A204.1 (cell line): ENCODE results near the gene PPP1R13B.

ENCODE experiments used
- FAIRE-seq: peaks from 2 replicates; lab custom pipeline; 2012; peaks lifted over from hg19 to GRCh38; lab: Jason Lieb, UNC

PPP1R13B gene

GRCh38 chr14:103775506-103775905 lies 71.9 kb downstream of the PPP1R13B start:
- FAIRE-seq: no peak

DNA sequence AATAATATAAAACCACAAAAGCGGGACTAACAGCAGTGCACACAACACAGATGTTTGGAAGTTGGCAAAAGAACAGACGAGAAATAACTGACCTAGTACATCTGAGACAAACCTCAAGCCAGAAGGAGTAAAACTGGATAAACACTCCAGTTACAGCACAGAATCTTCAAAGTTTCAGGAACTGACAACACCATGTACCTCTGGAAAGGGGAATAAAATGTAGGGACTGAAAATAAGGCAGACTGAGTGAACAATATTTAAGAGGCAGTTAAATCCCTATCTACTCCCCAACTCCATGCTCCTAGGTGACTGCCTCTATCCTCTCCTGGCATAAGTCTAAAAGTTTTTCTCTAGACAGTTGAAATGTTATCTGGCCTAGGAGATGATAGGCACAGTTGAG lies 73.9 kb downstream of the PPP1R13B start:
- no peak for FAIRE-seq

GRCh38 chr14:103772078-103772712 lies 75.2 kb downstream of the PPP1R13B start:
- FAIRE-seq: no peak

DNA sequence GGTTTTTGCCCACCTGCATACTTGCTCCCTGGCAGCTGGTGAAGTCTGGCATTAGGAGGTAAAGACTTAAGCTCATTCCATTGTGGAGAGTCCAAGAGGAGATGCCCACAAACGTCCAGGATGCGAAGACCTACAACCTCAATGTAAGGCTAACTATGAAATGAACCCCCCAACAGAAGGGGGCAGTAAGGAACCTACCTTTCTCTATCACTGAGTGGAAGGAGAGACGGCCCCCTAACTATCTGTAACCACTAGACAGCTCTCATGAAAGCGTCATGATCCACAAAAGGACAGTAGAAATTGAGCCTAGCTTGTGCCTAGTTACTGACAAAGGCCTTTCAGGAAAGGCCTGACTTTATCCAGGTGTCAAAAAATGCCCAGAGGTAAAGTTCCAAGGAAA lies 76.5 kb downstream of the PPP1R13B start:
- FAIRE-seq: no peak

- FAIRE-seq: no peak
Measured at GRCh38 chr14:103770500-103770899, 76.9 kb downstream of the PPP1R13B start.

- no peak for FAIRE-seq
Measured at GRCh38 chr14:103767336-103767894, 80.0 kb downstream of the PPP1R13B start.

DNA sequence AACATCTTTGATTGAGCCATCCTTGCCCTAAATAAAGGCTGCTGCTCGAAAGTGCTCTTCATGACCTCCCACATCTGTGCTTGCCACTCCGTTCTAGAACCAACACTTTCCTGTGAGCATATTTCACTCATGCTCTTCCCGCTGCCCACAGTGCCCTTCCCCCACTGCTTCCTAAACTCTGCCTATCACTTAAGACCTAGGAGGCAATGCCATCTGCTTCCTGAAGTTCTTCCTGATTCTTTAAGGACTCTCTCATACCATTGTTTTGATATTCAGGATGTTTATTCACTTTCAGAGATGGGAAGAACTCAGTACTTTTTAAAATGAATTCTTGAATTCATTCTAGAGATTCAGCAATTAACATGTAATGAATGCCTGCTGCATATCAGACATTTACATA lies 81.8 kb downstream of the PPP1R13B start:
- no peak for FAIRE-seq

DNA sequence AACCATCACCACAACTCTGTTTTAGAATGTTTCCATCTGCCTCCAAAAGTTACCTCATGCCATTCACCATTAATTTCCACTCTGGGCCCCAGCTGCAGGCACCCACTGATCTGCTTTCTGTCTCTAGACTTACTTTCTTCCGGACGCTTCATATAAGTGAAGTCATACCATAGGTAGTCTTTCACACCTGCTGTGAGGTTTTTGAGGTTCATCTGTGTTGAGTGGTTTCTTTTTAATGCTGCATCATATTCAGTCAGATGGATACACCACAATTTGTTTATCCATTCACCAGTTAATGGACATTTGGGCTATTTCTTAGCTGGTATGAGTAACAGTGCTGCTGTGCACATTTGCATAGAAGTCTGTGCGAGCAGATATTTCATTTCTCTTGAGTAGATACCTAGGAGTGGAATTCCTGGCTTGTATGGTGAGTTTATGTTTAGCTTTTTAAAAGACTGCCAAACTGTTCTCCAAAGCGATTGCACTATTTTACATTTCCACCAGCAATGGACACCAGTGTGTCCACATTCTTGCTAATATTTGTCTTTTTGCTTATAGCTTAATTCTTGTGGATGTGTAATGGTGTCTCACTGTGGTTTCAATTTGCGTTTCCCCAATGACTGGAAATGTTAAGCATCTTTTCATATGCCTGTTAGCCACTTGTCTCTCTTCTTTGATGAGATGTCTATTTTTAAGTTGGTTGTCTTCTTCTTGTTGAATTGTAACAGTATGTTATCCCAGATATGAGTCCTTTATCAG lies 83.5 kb downstream of the PPP1R13B start:
- no peak for FAIRE-seq

- no peak for FAIRE-seq
Measured at GRCh38 chr14:103762541-103762940, 84.8 kb downstream of the PPP1R13B start.

- FAIRE-seq: no peak
Measured at GRCh38 chr14:103762036-103762435, 85.3 kb downstream of the PPP1R13B start.

- no peak for FAIRE-seq
Measured at GRCh38 chr14:103758059-103758776, 89.2 kb downstream of the PPP1R13B start.

- no peak for FAIRE-seq
Measured at GRCh38 chr14:103755060-103755459, 92.3 kb downstream of the PPP1R13B start.

DNA sequence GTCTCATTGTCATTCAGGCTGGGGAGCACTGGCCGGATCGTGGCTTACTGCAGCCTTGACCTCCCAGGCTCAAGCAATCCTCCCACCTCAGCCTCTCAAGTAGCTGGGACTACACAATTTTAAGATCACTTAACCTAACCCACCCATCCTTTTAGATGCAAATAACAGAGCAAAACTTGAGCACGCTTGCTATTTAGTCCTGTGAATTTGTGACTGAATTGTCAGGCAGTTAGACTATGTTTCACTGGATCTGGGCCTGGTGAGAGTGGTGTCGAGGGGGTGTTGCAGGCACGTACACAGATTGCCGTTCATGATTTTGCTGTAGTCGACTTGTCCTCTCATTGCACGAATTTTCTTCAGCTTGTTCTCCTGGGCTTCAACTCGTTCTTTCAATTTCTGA lies 93.6 kb downstream of the PPP1R13B start:
- no peak for FAIRE-seq

- FAIRE-seq: no peak
Measured at GRCh38 chr14:103749860-103750259, 97.5 kb downstream of the PPP1R13B start.

GRCh38 chr14:103749452-103749851 lies 97.9 kb downstream of the PPP1R13B start:
- no peak for FAIRE-seq

DNA sequence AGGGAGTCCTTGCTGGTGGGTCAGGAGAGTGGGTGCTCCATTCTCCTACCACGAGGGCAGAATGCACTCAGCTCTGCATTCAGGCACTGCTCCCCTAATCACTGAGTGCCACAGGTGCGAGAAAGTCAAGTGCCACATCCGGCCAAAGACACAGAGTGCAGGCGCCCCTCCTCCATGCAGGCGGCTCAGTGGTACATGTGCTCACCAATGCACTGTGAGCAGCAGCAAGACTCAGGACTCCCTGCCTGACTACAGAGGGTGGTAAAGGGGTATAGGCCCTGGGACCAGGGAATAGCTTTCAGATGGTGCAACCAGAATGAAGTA lies 98.9 kb downstream of the PPP1R13B start:
- FAIRE-seq: no peak

- no peak for FAIRE-seq
Measured at GRCh38 chr14:103746701-103747100, 100.7 kb downstream of the PPP1R13B start.

DNA sequence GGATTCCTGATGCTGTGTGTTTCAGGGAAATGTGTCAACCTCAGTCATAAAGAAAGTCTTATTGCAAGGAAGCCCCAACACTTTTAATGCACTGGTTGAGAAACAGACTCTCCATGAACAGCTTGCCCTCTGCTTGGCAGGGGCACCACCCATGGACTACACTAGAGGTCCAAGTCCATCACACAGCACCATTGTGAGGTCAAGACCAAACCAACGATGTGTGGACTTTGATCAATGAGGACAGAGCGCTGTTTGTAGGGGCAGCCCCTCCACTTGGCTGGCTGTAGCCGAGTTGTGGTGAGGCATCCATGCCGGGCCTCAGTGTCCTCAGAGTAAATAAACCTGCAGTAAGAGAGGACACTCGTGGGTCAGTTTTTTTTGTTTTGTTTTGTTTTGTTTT lies 102.0 kb downstream of the PPP1R13B start:
- FAIRE-seq: no peak

DNA sequence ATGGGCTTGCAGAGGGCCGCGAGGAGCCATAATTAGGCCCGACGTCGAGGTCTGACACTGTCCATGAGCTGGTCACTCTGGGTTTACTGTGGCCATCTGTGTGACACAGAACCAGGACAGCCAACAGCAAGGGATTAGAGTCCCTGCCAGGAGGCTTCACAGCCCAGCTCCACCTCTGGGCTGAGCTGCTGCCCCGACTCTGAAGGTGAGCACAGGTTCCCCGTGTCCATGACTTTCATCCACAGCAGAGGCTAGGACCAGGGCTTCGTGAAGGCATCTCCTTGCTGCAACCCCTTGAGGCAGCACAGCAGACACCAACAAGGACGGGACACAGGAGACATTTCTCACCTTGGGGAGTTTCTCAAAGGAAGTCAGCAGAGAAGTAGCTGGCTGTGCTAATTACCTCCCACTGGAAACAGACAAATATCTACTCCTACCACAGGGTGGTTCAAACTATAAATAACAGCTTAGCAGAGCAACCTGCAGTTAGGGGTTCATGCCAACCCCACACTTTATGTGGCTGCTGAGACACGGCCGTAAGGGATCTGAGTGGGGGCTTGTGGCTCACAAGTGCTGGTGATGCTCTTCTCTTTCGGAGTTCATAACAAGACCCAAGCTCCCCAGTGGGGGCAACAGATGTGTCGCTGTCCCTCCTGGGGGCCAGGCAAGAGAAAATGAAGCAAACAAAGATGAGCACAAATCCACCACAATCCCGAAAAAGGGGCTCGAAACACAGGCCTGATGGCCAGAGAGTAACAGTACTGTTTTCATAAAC lies 102.6 kb downstream of the PPP1R13B start:
- no peak for FAIRE-seq

DNA sequence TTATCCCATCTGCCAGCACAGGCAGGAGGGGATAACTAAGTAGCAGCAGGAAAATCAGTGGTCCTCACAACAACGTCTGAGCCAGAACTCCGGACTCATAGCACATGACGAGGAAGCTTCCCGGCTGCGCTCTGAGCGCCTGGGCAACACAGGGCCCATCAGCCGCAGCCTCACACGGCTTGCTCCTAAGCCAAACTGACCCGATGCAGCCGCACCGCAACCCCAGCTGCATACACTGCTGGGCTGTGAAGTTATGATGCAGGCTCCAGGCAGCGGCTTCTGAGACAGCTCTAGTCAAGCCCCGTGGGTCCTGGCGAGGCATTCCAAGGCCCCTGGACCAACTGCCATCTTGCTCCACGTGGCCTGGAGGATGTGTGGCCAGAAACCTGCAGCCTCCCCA lies 103.7 kb downstream of the PPP1R13B start:
- no peak for FAIRE-seq

GRCh38 chr14:103742499-103743255 lies 104.7 kb downstream of the PPP1R13B start:
- FAIRE-seq: no peak

GRCh38 chr14:103741876-103742275 lies 105.5 kb downstream of the PPP1R13B start:
- no peak for FAIRE-seq
